Measurements from ENCODE around the gene STAT5A.

- TF ChIP-seq CTCF (IDR thresholded peaks at IDR 0.05) (no peak), POLR2A (IDR thresholded peaks at IDR 0.05) (no peak)
Observed at GRCh38 chr17:42347606-42348005, 59.3 kb downstream of the STAT5A start.
